Mesangial cell (primary cell): ENCODE measurements around the gene KASH5. TPM values are rescaled to one million over a fixed set of nuclear protein-coding genes. Genes with fewer than 3 reads are reported as not detected.

Experiments used
- total RNA-seq: library from RNA; depleted of rRNA; stranded (reverse); fragments of >200 nt; gene quantifications from 2 replicates; pipeline ENCODE4 v1.2.3, GENCODE V29; 2015

The KASH5 gene
- total RNA-seq, result not detected in 2 replicates

GRCh38 chr19:49387936-49388372 lies at the start of gene KASH5:
Gene KASH5, plus strand, starts transcription at chr19:49388249. Its CDS starts 2,635 bp downstream, at chr19:49390884.

GRCh38 chr19:49362048-49362928 lies 25.8 kb upstream of the KASH5 start, which contains the start of gene TEAD2:
Gene TEAD2, minus strand, starts transcription at chr19:49362416. Its CDS starts 2,341 bp downstream, at chr19:49360075.

DNA sequence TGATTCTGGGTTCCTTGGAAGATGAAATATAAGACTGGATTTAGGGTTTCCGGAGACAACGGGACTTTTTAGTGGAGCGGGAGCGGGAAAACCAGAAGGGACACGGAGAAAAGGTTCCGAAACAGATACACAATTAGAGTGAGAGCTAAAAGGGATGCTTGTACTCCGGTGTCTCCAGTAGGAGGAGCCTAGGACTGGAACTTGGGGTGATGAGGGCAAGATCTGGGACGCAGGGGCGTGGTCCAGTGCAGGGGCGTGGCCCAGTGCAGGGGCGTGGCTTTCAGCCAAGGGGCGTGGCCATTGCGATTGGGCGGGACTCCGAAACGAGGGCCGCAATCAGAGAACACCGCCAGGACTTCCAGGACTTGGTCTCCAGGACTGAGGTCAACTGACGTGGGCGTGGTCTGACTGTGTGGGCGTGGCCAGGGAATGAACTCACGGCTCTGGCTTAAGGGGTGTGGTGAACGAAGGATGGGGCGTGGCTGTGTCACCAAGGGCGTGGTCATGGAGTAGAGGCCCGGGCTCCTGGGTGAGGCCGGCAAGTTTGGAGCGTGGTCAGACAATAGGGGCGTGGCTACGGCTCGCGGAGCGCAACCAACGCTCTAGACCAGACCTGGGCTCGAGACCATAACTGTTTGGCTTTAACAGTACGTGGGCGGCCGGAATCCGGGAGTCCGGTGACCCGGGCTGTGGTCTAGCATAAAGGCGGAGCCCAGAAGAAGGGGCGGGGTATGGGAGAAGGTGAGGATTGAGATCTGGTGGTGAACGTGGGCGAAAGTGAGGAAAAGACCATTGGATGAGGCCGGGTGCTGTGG lies 24.6 kb upstream of the KASH5 start, which contains the start of gene DKKL1:
Gene DKKL1, plus strand, starts transcription at position 610 of the 815 bp plus-strand sequence. Its CDS starts 122 bp downstream, at position 732.

DNA sequence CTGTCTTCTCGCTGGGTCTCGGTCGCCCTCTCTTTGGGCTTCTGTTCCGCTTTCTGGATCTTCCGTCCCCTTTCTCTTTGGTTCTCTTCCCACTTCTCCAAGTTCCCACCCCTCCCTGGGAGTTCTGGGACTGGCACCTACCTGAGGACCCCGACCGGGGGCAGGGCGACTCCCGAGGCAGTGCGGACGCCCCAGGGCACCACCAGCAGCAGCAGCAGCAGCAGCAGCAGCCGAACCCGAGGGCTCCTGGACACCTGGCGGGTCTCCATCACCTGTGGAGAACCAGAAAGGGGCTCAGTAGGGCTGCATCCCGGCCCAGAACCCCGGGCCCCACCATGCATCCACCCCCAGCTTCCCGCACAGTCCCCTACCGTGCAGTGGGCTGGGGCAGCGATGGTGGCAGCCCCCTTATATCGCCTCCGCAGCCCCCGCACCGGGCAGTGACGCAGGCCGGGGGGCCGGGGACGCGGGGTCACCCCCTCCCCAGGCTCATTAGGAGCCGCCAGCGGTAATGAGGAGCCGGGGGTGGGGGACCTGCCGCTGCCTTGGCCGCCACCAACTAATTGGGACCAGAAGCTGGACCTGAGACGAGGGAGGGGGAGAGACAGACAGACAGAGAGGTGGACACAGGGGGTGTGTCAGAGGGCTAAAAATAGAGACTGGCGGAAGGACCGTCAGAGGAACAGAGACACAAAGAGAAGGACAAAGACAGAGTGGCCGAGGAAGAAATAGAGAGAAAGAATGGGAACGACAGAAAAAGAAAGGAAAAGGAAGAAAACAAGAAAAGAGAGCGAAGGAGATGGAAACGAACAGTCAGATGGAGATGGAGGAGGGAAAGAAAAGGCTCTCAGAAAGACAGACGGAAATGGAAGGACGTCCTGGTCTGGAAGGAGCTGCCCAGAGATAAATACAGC lies 35.3 kb downstream of the KASH5 start, which contains the start of gene PTH2:
Gene PTH2, minus strand, starts transcription at position 371 of the 914 bp plus-strand sequence. Its CDS starts 102 bp downstream, at position 269.

GRCh38 chr19:49425178-49425577 lies 37.1 kb downstream of the KASH5 start, which contains the start of gene GFY:
Gene GFY, plus strand, starts transcription at chr19:49425388. Its CDS starts 1,043 bp downstream, at chr19:49426431.

DNA sequence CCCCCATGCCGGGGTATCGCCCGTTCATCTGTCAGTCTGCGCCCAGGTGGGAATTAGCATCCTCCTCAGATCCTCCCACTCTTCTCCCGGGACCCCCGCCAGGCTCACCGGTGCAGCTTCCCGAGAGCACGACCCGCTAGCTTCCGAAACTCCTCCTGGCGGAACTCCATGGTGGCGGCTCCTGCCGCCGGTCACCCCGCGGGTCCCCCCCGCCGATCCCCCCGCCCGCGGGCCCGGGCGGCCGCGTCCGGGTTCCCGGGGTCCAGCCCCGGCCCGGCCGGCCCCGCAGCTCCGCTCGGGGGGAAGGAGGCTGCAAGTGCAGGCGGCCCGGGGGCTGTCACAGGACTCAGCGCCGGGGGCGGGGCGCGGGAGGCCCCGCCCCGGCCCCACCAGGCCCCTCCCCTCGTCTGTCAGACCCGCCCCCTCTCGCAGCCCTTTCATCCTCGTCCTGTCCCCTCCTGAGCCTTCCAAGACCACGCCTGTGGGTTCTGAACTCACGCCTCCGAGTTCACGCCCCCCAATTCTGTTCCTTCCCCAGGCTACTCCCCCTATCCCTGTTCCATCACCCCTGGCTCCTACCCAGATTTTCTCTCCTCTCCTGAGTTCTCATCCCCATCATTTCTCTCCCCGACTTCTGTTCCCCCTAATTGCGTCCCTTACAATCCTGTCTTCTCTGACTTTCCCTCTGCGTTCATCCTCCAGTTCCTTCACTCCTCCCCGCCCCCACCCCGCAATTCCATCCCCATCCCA lies 53.3 kb downstream of the KASH5 start, which contains the start of gene SLC17A7:
Gene SLC17A7, minus strand, starts transcription at position 318 of the 750 bp plus-strand sequence. Its CDS starts 148 bp downstream, at position 170.

GRCh38 chr19:49451430-49452181 lies 63.6 kb downstream of the KASH5 start, which contains the start of gene PIH1D1:
Gene PIH1D1, minus strand, starts transcription at chr19:49451814. Its CDS starts 240 bp downstream, at chr19:49451574.

GRCh38 chr19:49453013-49453756 lies 65.1 kb downstream of the KASH5 start, which contains the start of gene ALDH16A1:
Gene ALDH16A1, plus strand, starts transcription at chr19:49453225. Its CDS starts 107 bp downstream, at chr19:49453332.

Other genes starting within 250 kb of the KASH5 start
- gene HRC, start 232.9 kb upstream of the KASH5 start, total RNA-seq, result not detected in 2 replicates
- gene TRPM4, start 230.5 kb upstream of the KASH5 start, total RNA-seq, result 7.7 and 13.8 TPM in 2 replicates
- under 0.01 and 0.13 TPM in 2 replicates for gene SLC6A16, start 63.1 kb upstream of the KASH5 start, total RNA-seq
- gene CD37, start 52.8 kb upstream of the KASH5 start, total RNA-seq, result not detected in 2 replicates
- gene TEAD2, start 25.8 kb upstream of the KASH5 start, total RNA-seq, result 56.5 and 59.7 TPM in 2 replicates
- gene DKKL1, start 24.4 kb upstream of the KASH5 start, total RNA-seq, result 0.81 and 2.3 TPM in 2 replicates
- gene PTH2, start 35.2 kb downstream of the KASH5 start, total RNA-seq, result not detected in 2 replicates
- not detected in 2 replicates for gene GFY, start 37.1 kb downstream of the KASH5 start, total RNA-seq
- gene SLC17A7, start 53.3 kb downstream of the KASH5 start, total RNA-seq, result under 0.01 TPM in 2 replicates
- 97.8 and 107 TPM in 2 replicates for gene PIH1D1, start 63.6 kb downstream of the KASH5 start, total RNA-seq
- 37.5 and 43.7 TPM in 2 replicates for gene ALDH16A1, start 65.0 kb downstream of the KASH5 start, total RNA-seq
- 0.81 and 5.7 TPM in 2 replicates for gene FLT3LG, start 86.0 kb downstream of the KASH5 start, total RNA-seq
- gene RPL13A, start 99.4 kb downstream of the KASH5 start, total RNA-seq, result 3,557 and 5,004 TPM in 2 replicates
- 3,157 and 4,504 TPM in 2 replicates for gene RPS11, start 108.2 kb downstream of the KASH5 start, total RNA-seq
- gene FCGRT, start 124.4 kb downstream of the KASH5 start, total RNA-seq, result 36.2 and 124 TPM in 2 replicates
- gene RCN3, start 139.8 kb downstream of the KASH5 start, total RNA-seq, result 88.3 and 94.6 TPM in 2 replicates
- 135 and 207 TPM in 2 replicates for gene NOSIP, start 192.3 kb downstream of the KASH5 start, total RNA-seq
- 0.16 and 1.1 TPM in 2 replicates for gene PRRG2, start 193.1 kb downstream of the KASH5 start, total RNA-seq
- gene PRR12, start 202.9 kb downstream of the KASH5 start, total RNA-seq, result 12.1 and 15.8 TPM in 2 replicates